K562 (cell line): ENCODE results near the gene TGFB2. TPM values are rescaled to one million over a fixed set of nuclear protein-coding genes. Genes with fewer than 3 reads are reported as not detected.

Experiments
- ATAC-seq: fragments of 200-7000 bp; cut with Tn5 transposase; 3 replicates; pipeline ENCODE4 v1.9.1; 2020; ENCODE audit warnings: moderate library complexity
- BruUV-seq: library from RNA; stranded (reverse); fragments of 400-500 nt; replicated peaks from 2 replicates; lab custom pipeline; 2021; lab: Mats Ljungman, UMichigan
- CTCF ChIA-PET: fragments of 300-600 bp; formaldehyde crosslinking; extraction: SDS; loops from one replicate; lab custom pipeline; 2021; ENCODE audit warnings: low intra/inter-chr PET ratio; lab: Yijun Ruan, JAX
- POLR2A ChIA-PET: fragments of 300-600, 350-650 bp; sonication (Branson Sonifier 250); formaldehyde crosslinking; extraction: SDS; loops from one replicate; lab custom pipeline; 2021; ENCODE audit warnings: antibody characterized with exemption, inconsistent platforms; lab: Yijun Ruan, JAX
- DNase-seq, 4 experiments: peaks; one replicate each; pipeline versions ENCODE4 v3.0.0 to v3.0.0-alpha.2; 2011 to 2018; ENCODE audit warnings: low spot score in 3 of 4, mixed read lengths in 3 of 4; ENCODE audit errors: extremely low read depth in 1 of 4
- FAIRE-seq: peaks from 2 replicates; lab custom pipeline; 2011; peaks lifted over from hg19 to GRCh38; lab: Jason Lieb, UNC
- H2AFZ ChIP-seq: 2 replicates; pipeline ENCODE4 v1.6.0; 2011; ENCODE audit warnings: low read depth, low read length, control low read depth, inconsistent platforms
- H3K27ac ChIP-seq: fragments of 200-600 bp; 3 replicates; pipeline ENCODE4 v1.8.0; 2011; ENCODE audit warnings: low read depth, mild to moderate bottlenecking, control low read depth, inconsistent platforms, low read length, moderate library complexity, mixed read lengths; ENCODE audit errors: extremely low read depth
- H3K27me3 ChIP-seq, 2 experiments: fragments of 300-600 bp in 1 of 2; 2 replicates in 1 of 2; 3 replicates in 1 of 2; pipeline versions ENCODE4 v1.6.0 to v1.8.0; 2011; ENCODE audit warnings: inconsistent platforms in 2 of 2, low read length in 2 of 2, mild to moderate bottlenecking in 1 of 2, mixed read lengths in 1 of 2, moderate library complexity in 1 of 2; ENCODE audit not compliant: control insufficient read depth in 2 of 2, insufficient read depth in 2 of 2
- H3K36me3 ChIP-seq: fragments of 300-600 bp; 3 replicates; pipeline ENCODE4 v1.8.0; 2011; ENCODE audit warnings: mild to moderate bottlenecking, low read length, inconsistent platforms; ENCODE audit not compliant: control insufficient read depth, insufficient read depth
- H3K4me1 ChIP-seq, 2 experiments: fragments of 200-600 bp in 1 of 2; replicated peaks in 1 of 2; 2 replicates in 1 of 2; 3 replicates in 1 of 2; pipeline versions ENCODE4 v1.5.1 to v1.8.0; 2011; ENCODE audit warnings: inconsistent platforms in 2 of 2, low read length in 2 of 2, mild to moderate bottlenecking in 1 of 2, mixed read lengths in 1 of 2, moderate library complexity in 1 of 2; ENCODE audit not compliant: control insufficient read depth in 2 of 2, insufficient read depth in 2 of 2
- H3K4me2 ChIP-seq: 2 replicates; pipeline ENCODE4 v1.6.1; 2011; ENCODE audit warnings: low read length, control low read depth, inconsistent platforms, mixed read lengths; ENCODE audit not compliant: insufficient read depth
- H3K4me3 ChIP-seq: fragments of 200-600 bp; sonication (generic), shearing (Covaris generic); 2 replicates; pipeline ENCODE4 v1.5.1; 2016; ENCODE audit warnings: control low read depth, inconsistent platforms
- H3K79me2 ChIP-seq: fragments of 200-600 bp; 3 replicates; pipeline ENCODE4 v1.8.0; 2011; ENCODE audit warnings: low read length, inconsistent platforms; ENCODE audit not compliant: control insufficient read depth, insufficient read depth
- H3K9ac ChIP-seq, 2 experiments: 2 replicates each; pipeline versions ENCODE4 v1.6.0 to v1.6.1; 2011; ENCODE audit warnings: low read depth in 2 of 2, low read length in 2 of 2, control low read depth in 1 of 2, inconsistent platforms in 1 of 2, mild to moderate bottlenecking in 1 of 2, mixed read lengths in 1 of 2; ENCODE audit not compliant: insufficient read depth in 1 of 2
- H3K9me1 ChIP-seq: one replicate; pipeline ENCODE4 v1.6.0; 2011; ENCODE audit warnings: inconsistent platforms, mild to moderate bottlenecking, low read length, moderate library complexity; ENCODE audit not compliant: control insufficient read depth, insufficient read depth
- H3K9me3 ChIP-seq: replicated peaks from 2 replicates; pipeline ENCODE4 v1.5.1; 2011; ENCODE audit warnings: low read depth, low read length, inconsistent platforms; ENCODE audit not compliant: control insufficient read depth, insufficient read depth
- H4K20me1 ChIP-seq: replicated peaks from 2 replicates; pipeline ENCODE4 v1.6.1; 2011; ENCODE audit warnings: low read length, inconsistent platforms, mixed read lengths; ENCODE audit not compliant: control insufficient read depth, insufficient read depth
- EGR1 ChIP-seq: fragments of 450-650 bp; conservative IDR thresholded peaks from 2 replicates; pipeline ENCODE4 v1.6.1; 2017; ENCODE audit warnings: mild to moderate bottlenecking
- FOXK2 ChIP-seq, 2 experiments: fragments of 450-650 bp; IDR thresholded peaks in 1 of 2; conservative IDR thresholded peaks in 1 of 2; 2 replicates each; pipeline ENCODE4 v1.6.1; 2016; ENCODE audit warnings: low read depth in 2 of 2, mild to moderate bottlenecking in 1 of 2
- WGBS: fragments of 100-300 bp; shearing (Covaris generic); methylation state at CpG from one replicate; pipeline ENCODE4 v1.1.6; 2016; ENCODE audit warnings: low coverage, mixed read lengths; ENCODE audit not compliant: insufficient coverage; ENCODE audit errors: missing lambda C conversion rate; 5-methylcytosine and 5-hydroxymethylcytosine counted together
- in situ Hi-C: fragments of 300-500 bp; cut with MboI; formaldehyde crosslinking; loops from 4 replicates; pipeline ENCODE4 v1.15.0; 2018; ENCODE audit warnings: inconsistent platforms, mixed read lengths
- intact Hi-C: fragments of 100-400 bp; cut with micrococcal nuclease; formaldehyde crosslinking; loops from 2 replicates; pipeline ENCODE4 v1.14.2; 2022
- polyA plus RNA-seq, 8 experiments: library from polyadenylated mRNA; depleted of rRNA in 4 of 8; stranded (reverse) in 5 of 8; unstranded in 3 of 8; fragments of >200 nt; fragmentation: Nextera tagmentation in 2 of 8; fragmentation: Illumina TruSeq in 1 of 8; extraction: Ambion mirVana in 2 of 8; extraction: Trizol in 1 of 8; gene quantifications; 2 replicates each; pipeline versions ENCODE4 v1.2.1 to v1.2.3, GENCODE V29; 2011 to 2014; ENCODE audit warnings: inconsistent platforms in 1 of 8, missing spikeins in 1 of 8
- total RNA-seq, 7 experiments: library from RNA; depleted of rRNA in 6 of 7; stranded (reverse); fragments of >200 nt in 6 of 7; fragmentation: Illumina TruSeq in 2 of 7; extraction: Trizol in 2 of 7; gene quantifications; 2 replicates each; pipeline versions ENCODE4 v1.2.1 to v1.2.3, GENCODE V29; 2011 to 2021; ENCODE audit warnings: low replicate concordance in 1 of 7
- TF ChIP-seq, protein P1 (sequence below): sonication (generic); formaldehyde crosslinking; IDR thresholded peaks from 2 replicates; pipeline ENCODE4 v1.8.0; 2022; ENCODE audit warnings: mild to moderate bottlenecking, missing genetic modification reagents

The TGFB2 gene
- total and polyA plus RNA-seq, 9 of the 15 experiments (the other 6 are each of a cell fraction or from before 2014, with no cell fraction given): 0.03 to 0.41 (median 0.11) TPM; not detected in 3

DNA sequence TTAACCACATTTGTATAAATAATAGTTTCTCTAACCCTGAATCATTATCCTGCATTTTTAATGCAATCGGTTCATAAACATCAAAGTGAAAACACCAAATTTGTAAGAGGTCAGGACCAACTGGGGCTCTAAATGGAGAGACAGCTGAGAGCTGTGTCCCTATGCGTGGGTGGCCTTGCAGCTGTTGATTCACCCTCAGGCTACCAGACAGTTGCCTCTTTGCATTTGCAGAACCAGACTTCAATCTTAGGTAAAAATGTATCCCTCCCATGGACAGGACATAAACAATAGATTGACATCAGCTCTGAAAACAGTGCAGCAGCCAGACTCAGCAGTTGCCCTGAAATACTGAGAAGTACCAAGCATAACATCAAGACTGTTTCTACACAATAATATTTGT is 8.8 kb upstream of the TGFB2 start:
- POLR2A ChIA-PET: no interaction called here
- intact Hi-C loops: loop anchor here (2.0 to 10.0 kb wide), 6 partner anchors 126 to 1478 kb away; no protein-coding TSS in a partner anchor

DNA sequence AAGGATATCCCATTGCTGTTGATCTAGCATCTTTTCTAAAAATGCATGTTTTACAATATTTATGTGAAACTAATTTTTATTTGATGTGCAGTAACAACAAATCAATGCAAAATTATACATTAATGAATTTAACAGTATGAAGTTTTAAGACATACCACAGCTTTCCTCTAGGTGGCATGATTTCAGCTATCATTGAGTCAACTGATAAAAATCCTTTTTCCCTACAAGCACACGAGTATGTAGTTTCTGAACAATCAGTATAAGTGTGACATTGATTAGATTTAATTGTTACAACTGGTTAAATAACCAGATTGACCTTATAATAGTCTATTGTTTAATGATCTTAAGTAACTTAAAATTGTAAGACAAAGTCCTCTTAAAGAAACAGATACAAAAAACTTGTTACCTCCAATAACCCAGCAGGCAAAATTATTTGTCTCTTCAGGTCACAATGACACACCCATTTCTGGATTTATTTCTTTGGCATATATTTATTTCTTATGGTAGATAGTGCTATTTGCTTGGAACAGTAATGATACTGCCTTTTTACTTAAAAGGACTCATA is 5.8 kb upstream of the TGFB2 start:
- peak; percentile 76 for ATAC-seq
- intact Hi-C loops: loop anchor here (2.0 to 10.0 kb wide), 6 partner anchors 123 to 1475 kb away; no protein-coding TSS in a partner anchor
- Histone ChIP-seq H3K9me1 (no peaks in the 10 kb centered on the region), H3K27me3 (no peaks in the 10 kb centered on the region), H3K4me1 (no peaks in the 10 kb centered on the region), H4K20me1 (no peaks in the 10 kb centered on the region), H3K79me2 (no peaks in the 10 kb centered on the region), H3K27ac (no peak overlapping the region), H3K4me3 (no peak overlapping the region), H3K9ac (no peak overlapping the region), H3K36me3 (peaks cover 10% of the 10 kb centered on the region; the same call in 2 of the 3 replicates), H3K9me3 (no peaks in the 10 kb centered on the region), H2AFZ (no peak overlapping the region), H3K4me2 (no peak overlapping the region)
- no TSS peak for BruUV-seq
- WGBS: 15% methylated on average over 1 of the region's 1 CpG
- in situ Hi-C loops: loop anchor here (25.0 kb wide), 1 partner anchor 1473 kb away; no protein-coding TSS in a partner anchor
- peak in 3 of 4 experiments; percentile 35 to 53 (median 40) for DNase-seq
- ChIA-PET POLR2A (interaction anchor here (0.6 to 1.1 kb wide), 4 partner anchors 10 to 1302 kb away, joined by 3 read pairs; no protein-coding TSS in a partner anchor), CTCF (interaction anchor here (0.6 to 1.3 kb wide), 4 partner anchors 12 to 1077 kb away, joined by 3 to 5 read pairs (median 3); no protein-coding TSS in a partner anchor)
- FAIRE-seq: peak; percentile 71
- TF ChIP-seq, protein P1, sequence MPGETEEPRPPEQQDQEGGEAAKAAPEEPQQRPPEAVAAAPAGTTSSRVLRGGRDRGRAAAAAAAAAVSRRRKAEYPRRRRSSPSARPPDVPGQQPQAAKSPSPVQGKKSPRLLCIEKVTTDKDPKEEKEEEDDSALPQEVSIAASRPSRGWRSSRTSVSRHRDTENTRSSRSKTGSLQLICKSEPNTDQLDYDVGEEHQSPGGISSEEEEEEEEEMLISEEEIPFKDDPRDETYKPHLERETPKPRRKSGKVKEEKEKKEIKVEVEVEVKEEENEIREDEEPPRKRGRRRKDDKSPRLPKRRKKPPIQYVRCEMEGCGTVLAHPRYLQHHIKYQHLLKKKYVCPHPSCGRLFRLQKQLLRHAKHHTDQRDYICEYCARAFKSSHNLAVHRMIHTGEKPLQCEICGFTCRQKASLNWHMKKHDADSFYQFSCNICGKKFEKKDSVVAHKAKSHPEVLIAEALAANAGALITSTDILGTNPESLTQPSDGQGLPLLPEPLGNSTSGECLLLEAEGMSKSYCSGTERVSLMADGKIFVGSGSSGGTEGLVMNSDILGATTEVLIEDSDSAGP: no peak

More for the DNA sequence above, 8.8 kb upstream of the TGFB2 start:
- H2AFZ ChIP-seq: no peak overlapping the region
- H3K36me3 ChIP-seq: peaks cover 26% of the 10 kb centered on the region; the same call in 2 of the 3 replicates
- no TSS peak for BruUV-seq
- H3K9me1 ChIP-seq: no peaks in the 10 kb centered on the region
- WGBS: 76% methylated on average over 2 of the region's 2 CpGs
- no peak overlapping the region for H3K4me3 ChIP-seq
- H3K27ac ChIP-seq: no peak overlapping the region
- TF ChIP-seq EGR1 (peak; percentile 41; the same call in 1 of the 2 replicates), FOXK2 (conservative IDR thresholded peaks at IDR 0.05 in 1 of 2, IDR thresholded peaks at IDR 0.05 in 1 of 2; ENCODE audit: low read depth in 2 of 2) (no peak)
- TF ChIP-seq, all 486 proteins: peak for 1
- Histone ChIP-seq H3K9me3 (no peaks in the 10 kb centered on the region), H3K9ac (no peak overlapping the region), H4K20me1 (no peaks in the 10 kb centered on the region), H3K4me2 (no peak overlapping the region), H3K4me1 (no peaks in the 10 kb centered on the region), H3K79me2 (no peaks in the 10 kb centered on the region), H3K27me3 (no peaks in the 10 kb centered on the region)
- ATAC-seq: no peak; the same call in 1 of the 3 replicates
- no peak for DNase-seq
- no peak for FAIRE-seq
- in situ Hi-C loops: loop anchor here (25.0 kb wide), 1 partner anchor 1476 kb away; no protein-coding TSS in a partner anchor
- CTCF ChIA-PET: interaction anchor here (1.0 kb wide), 1 partner anchor 37 kb away, joined by 3 read pairs; no protein-coding TSS in a partner anchor
